Sigmoid colon (tissue), 4 donors: ENCODE measurements around the gene SF3A1.
A peak's percentile ranks its signal among the peaks of the same experiment; 100 is the strongest.

Experiments
- POLR2A ChIP-seq, 2 donors: fragments of 450-650 bp; IDR thresholded peaks; one replicate each; pipeline ENCODE4 v1.6.1; 2016; ENCODE audit warnings: antibody characterized with exemption in 2 of 2, mild to moderate bottlenecking in 2 of 2, moderate library complexity in 2 of 2
- POLR2AphosphoS5 ChIP-seq, 4 donors: sonication (generic); formaldehyde crosslinking; IDR thresholded peaks; one replicate each; pipeline ENCODE4 v1.6.1; 2017; ENCODE audit warnings: antibody characterized with exemption in 4 of 4
- TF ChIP-seq, protein P1 (sequence below), 4 experiments: fragments of 450-650 bp in 3 of 4; fragments of 200-600 bp in 1 of 4; IDR thresholded peaks; one replicate each; pipeline ENCODE4 v1.5.1; 2016 to 2019; ENCODE audit warnings: antibody characterized with exemption in 4 of 4, mild to moderate bottlenecking in 3 of 4, moderate library complexity in 2 of 4

GRCh38 chr22:30332551-30332950, 24.1 kb downstream of the SF3A1 start:
- TF ChIP-seq, protein P1, sequence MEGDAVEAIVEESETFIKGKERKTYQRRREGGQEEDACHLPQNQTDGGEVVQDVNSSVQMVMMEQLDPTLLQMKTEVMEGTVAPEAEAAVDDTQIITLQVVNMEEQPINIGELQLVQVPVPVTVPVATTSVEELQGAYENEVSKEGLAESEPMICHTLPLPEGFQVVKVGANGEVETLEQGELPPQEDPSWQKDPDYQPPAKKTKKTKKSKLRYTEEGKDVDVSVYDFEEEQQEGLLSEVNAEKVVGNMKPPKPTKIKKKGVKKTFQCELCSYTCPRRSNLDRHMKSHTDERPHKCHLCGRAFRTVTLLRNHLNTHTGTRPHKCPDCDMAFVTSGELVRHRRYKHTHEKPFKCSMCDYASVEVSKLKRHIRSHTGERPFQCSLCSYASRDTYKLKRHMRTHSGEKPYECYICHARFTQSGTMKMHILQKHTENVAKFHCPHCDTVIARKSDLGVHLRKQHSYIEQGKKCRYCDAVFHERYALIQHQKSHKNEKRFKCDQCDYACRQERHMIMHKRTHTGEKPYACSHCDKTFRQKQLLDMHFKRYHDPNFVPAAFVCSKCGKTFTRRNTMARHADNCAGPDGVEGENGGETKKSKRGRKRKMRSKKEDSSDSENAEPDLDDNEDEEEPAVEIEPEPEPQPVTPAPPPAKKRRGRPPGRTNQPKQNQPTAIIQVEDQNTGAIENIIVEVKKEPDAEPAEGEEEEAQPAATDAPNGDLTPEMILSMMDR (IDR thresholded peaks at IDR 0.05) = no peak
- no peak for TF ChIP-seq POLR2A (IDR thresholded peaks at IDR 0.05)
- TF ChIP-seq POLR2AphosphoS5 (IDR thresholded peaks at IDR 0.05) = peak in 1 of 4 donors; percentile 18
